ENCODE data around the gene ARHGAP21.

- TF ChIP-seq POLR2A (IDR thresholded peaks at IDR 0.05): no peak
- no peak for TF ChIP-seq CTCF (IDR thresholded peaks at IDR 0.05)
Measured at GRCh38 chr10:24700948-24701347, 22.7 kb downstream of the ARHGAP21 start.

Measured in testis (tissue), 2 donors.